AG04450 (cell line): ENCODE data around the gene CLTCL1. TPM values are rescaled to one million over a fixed set of nuclear protein-coding genes. Genes with fewer than 3 reads are reported as not detected.

ENCODE experiments used
- CTCF ChIA-PET: fragments of 300-600, 350-600 bp; formaldehyde crosslinking; extraction: SDS; loops from one replicate; lab custom pipeline; 2022; ENCODE audit warnings: antibody characterized with exemption, inconsistent platforms; lab: Charles Lee
- POLR2A ChIA-PET: fragments of 350-600 bp; formaldehyde crosslinking; extraction: SDS; loops from one replicate; lab custom pipeline; 2021; ENCODE audit warnings: antibody characterized with exemption, inconsistent platforms; lab: Yijun Ruan, JAX
- DNase-seq: peaks from one replicate; pipeline ENCODE4 v3.0.0-alpha.2; 2011; ENCODE audit warnings: low read depth, low spot score
- H3K27ac ChIP-seq: one replicate; pipeline ENCODE4 v1.5.1; 2012; ENCODE audit warnings: low read depth, low read length, control low read depth
- H3K27me3 ChIP-seq: one replicate; pipeline ENCODE4 v1.6.0; 2012; ENCODE audit warnings: low read length; ENCODE audit not compliant: control insufficient read depth, insufficient read depth
- H3K4me3 ChIP-seq: 2 replicates; pipeline ENCODE4 v1.5.1; 2011; ENCODE audit warnings: mild to moderate bottlenecking, low read depth, low read length, control low read depth
- H3K9me3 ChIP-seq: 2 replicates; pipeline ENCODE4 v1.5.1; 2012; ENCODE audit warnings: low read length; ENCODE audit not compliant: control insufficient read depth, insufficient read depth
- CTCF ChIP-seq: IDR thresholded peaks from 2 replicates; pipeline ENCODE4 v1.5.1; 2011; ENCODE audit warnings: low read depth, low read length, control low read depth, inconsistent platforms
- polyA plus RNA-seq: library from polyadenylated mRNA; depleted of rRNA; stranded (reverse); fragments of >200 nt; gene quantifications from 2 replicates; pipeline ENCODE4 v1.2.3, GENCODE V29; 2011

CLTCL1 gene
- polyA plus RNA-seq, 1 experiment: 6.6 TPM

GRCh38 chr22:19193879-19194278 is 97.6 kb downstream of the CLTCL1 start:
- no peak for DNase-seq
- Histone ChIP-seq H3K27me3 (no peaks in the 10 kb centered on the region), H3K27ac (no peak overlapping the region), H3K4me3 (no peak overlapping the region), H3K9me3 (no peaks in the 10 kb centered on the region)
- CTCF ChIA-PET: interaction anchor here (1.4 kb wide), 1 partner anchor 14 kb away, joined by 8 read pairs; the partner anchor contains the start of gene SLC25A1
- POLR2A ChIA-PET: interaction anchor here (0.6 kb wide), 1 partner anchor 12 kb away, joined by 5 read pairs; no protein-coding TSS in a partner anchor
- TF ChIP-seq CTCF: no peak

GRCh38 chr22:19187716-19188563 is 103.6 kb downstream of the CLTCL1 start:
- H3K9me3 ChIP-seq: no peaks in the 10 kb centered on the region
- POLR2A ChIA-PET: no interaction called here
- no peak for DNase-seq
- no peak overlapping the region for H3K27ac ChIP-seq
- H3K4me3 ChIP-seq: no peak overlapping the region
- CTCF ChIA-PET: interaction anchor here (1.0 kb wide), 1 partner anchor 9 kb away, joined by 3 read pairs; the partner anchor contains the start of gene SLC25A1
- TF ChIP-seq CTCF: no peak
- H3K27me3 ChIP-seq: no peaks in the 10 kb centered on the region

GRCh38 chr22:19184276-19184997 is 107.1 kb downstream of the CLTCL1 start:
- no peak for TF ChIP-seq CTCF
- no peak overlapping the region for H3K27ac ChIP-seq
- CTCF ChIA-PET: no interaction called here
- H3K4me3 ChIP-seq: no peak overlapping the region
- POLR2A ChIA-PET: no interaction called here
- no peaks in the 10 kb centered on the region for H3K9me3 ChIP-seq
- no peaks in the 10 kb centered on the region for H3K27me3 ChIP-seq
- DNase-seq: no peak

GRCh38 chr22:19183216-19183615 is 108.3 kb downstream of the CLTCL1 start:
- POLR2A ChIA-PET: no interaction called here
- no peaks in the 10 kb centered on the region for H3K9me3 ChIP-seq
- no peak overlapping the region for H3K4me3 ChIP-seq
- no peak overlapping the region for H3K27ac ChIP-seq
- H3K27me3 ChIP-seq: no peaks in the 10 kb centered on the region
- CTCF ChIA-PET: interaction anchor here (1.5 kb wide), 1 partner anchor 446 kb away, joined by 3 read pairs; no protein-coding TSS in a partner anchor
- TF ChIP-seq CTCF: no peak
- DNase-seq: no peak
